ENCODE data around the gene ADAMTS12. TPM values are rescaled to one million over a fixed set of nuclear protein-coding genes. Genes with fewer than 3 reads are reported as not detected.

Gene ADAMTS12
- total RNA-seq, 1 donor from 2014 or later, result 32.9 TPM

GRCh38 chr5:33475706-33476105 lies 416.1 kb downstream of the ADAMTS12 start:
- Mint-ChIP-seq H3K27ac (ENCODE audit: unreplicated experiment) (no peak overlapping the region), H3K9me3 (ENCODE audit: low read depth) (no peaks in the 10 kb centered on the region)

GRCh38 chr5:33474931-33475499 lies 416.8 kb downstream of the ADAMTS12 start:
- peaks cover 3% of the 10 kb centered on the region for H3K4me1 Mint-ChIP-seq (ENCODE audit: low read depth)
- TF ChIP-seq CTCF (IDR thresholded peaks at IDR 0.05), result no peak
- H3K27ac Mint-ChIP-seq (ENCODE audit: unreplicated experiment), result no peak overlapping the region
- no peaks in the 10 kb centered on the region for H3K27me3 Mint-ChIP-seq (ENCODE audit: low read depth)
- no peak overlapping the region for H3K4me3 Mint-ChIP-seq (ENCODE audit: unreplicated experiment)
- H3K9me3 Mint-ChIP-seq (ENCODE audit: low read depth), result no peaks in the 10 kb centered on the region
- no peak for DNase-seq (ENCODE audit: low spot score)
- peaks cover 54% of the 10 kb centered on the region for H3K36me3 Mint-ChIP-seq (ENCODE audit: low read depth)

More at GRCh38 chr5:33475706-33476105, 416.1 kb downstream of the ADAMTS12 start:
- Mint-ChIP-seq H3K27me3 (ENCODE audit: low read depth) (no peaks in the 10 kb centered on the region), H3K4me1 (ENCODE audit: low read depth) (no peaks in the 10 kb centered on the region), H3K4me3 (ENCODE audit: unreplicated experiment) (no peak overlapping the region), H3K36me3 (ENCODE audit: low read depth) (peaks cover 48% of the 10 kb centered on the region)
- no peak for DNase-seq (ENCODE audit: low spot score)
- no peak for TF ChIP-seq CTCF (IDR thresholded peaks at IDR 0.05)

- Mint-ChIP-seq H3K4me1 (ENCODE audit: low read depth) (peaks cover 3% of the 10 kb centered on the region), H3K9me3 (ENCODE audit: low read depth) (no peaks in the 10 kb centered on the region), H3K27me3 (ENCODE audit: low read depth) (no peaks in the 10 kb centered on the region), H3K4me3 (ENCODE audit: unreplicated experiment) (no peak overlapping the region), H3K36me3 (ENCODE audit: low read depth) (peaks cover 55% of the 10 kb centered on the region), H3K27ac (ENCODE audit: unreplicated experiment) (no peak overlapping the region)
- no peak for TF ChIP-seq CTCF (IDR thresholded peaks at IDR 0.05)
- no peak for DNase-seq (ENCODE audit: low spot score)
Observed at GRCh38 chr5:33474004-33474403, 417.8 kb downstream of the ADAMTS12 start.

Other genes with a start within 250 kb of the ADAMTS12 start
- not detected in 3 replicates for gene RXFP3, start 44.4 kb upstream of the ADAMTS12 start, total RNA-seq
- gene SLC45A2, start 92.7 kb upstream of the ADAMTS12 start, total RNA-seq, result 0.12 to 0.51 TPM in 2 of 3 replicates, not detected in the other
- gene AMACR, start 116.1 kb upstream of the ADAMTS12 start, total RNA-seq, result 13.7 to 20.4 TPM (median 15.3 TPM) in 3 replicates
- gene C1QTNF3, start 151.2 kb upstream of the ADAMTS12 start, total RNA-seq, result 1.5 to 2.6 TPM (median 2.1 TPM) in 3 replicates

Measured in chondrocyte (in vitro differentiated cells).